HG02852 (cell line): ENCODE results near the gene RFXANK.
"Not testable (repeated sequence)": the region's sequence is repeated elsewhere in the genome, so short reads cannot be mapped to it uniquely, and the experiment has no call there.

ENCODE experiments used
- ATAC-seq: cut with Tn5 transposase; IDR thresholded peaks from one replicate; pipeline ENCODE4 v1.9.1; 2021; ENCODE audit warnings: mild to moderate bottlenecking, moderate library complexity; ENCODE audit not compliant: unreplicated experiment

Gene RFXANK

GRCh38 chr19:19204181-19204580 lies 12.1 kb downstream of the RFXANK start:
- no peak for ATAC-seq

GRCh38 chr19:19205416-19206410 lies 13.7 kb downstream of the RFXANK start:
- ATAC-seq = no peak

GRCh38 chr19:19206938-19207337 lies 14.9 kb downstream of the RFXANK start:
- ATAC-seq = no peak

- ATAC-seq = no peak
Observed at GRCh38 chr19:19207637-19208572, 15.8 kb downstream of the RFXANK start.

- ATAC-seq = no peak
Observed at GRCh38 chr19:19209372-19209771, 17.3 kb downstream of the RFXANK start.

GRCh38 chr19:19211499-19212420 lies 19.7 kb downstream of the RFXANK start, which contains the start of gene NCAN:
Gene NCAN, plus strand, starts transcription at chr19:19211958. Its CDS starts 4,996 bp downstream, at chr19:19216954.
- ATAC-seq = no peak

GRCh38 chr19:19212916-19213315 lies 20.9 kb downstream of the RFXANK start:
- no peak for ATAC-seq

- no peak for ATAC-seq
Observed at GRCh38 chr19:19213426-19214158, 21.5 kb downstream of the RFXANK start.

- ATAC-seq = no peak
Observed at GRCh38 chr19:19214159-19214490, 22.1 kb downstream of the RFXANK start.

- no peak for ATAC-seq
Observed at GRCh38 chr19:19214892-19215291, 22.8 kb downstream of the RFXANK start.

- ATAC-seq = no peak
Observed at GRCh38 chr19:19215792-19216191, 23.7 kb downstream of the RFXANK start.

- no peak for ATAC-seq
Observed at GRCh38 chr19:19217099-19217498, 25.0 kb downstream of the RFXANK start.

GRCh38 chr19:19218911-19219310 lies 26.9 kb downstream of the RFXANK start:
- ATAC-seq = no peak

- not testable (repeated sequence) for ATAC-seq
Observed at GRCh38 chr19:19221000-19221399, 28.9 kb downstream of the RFXANK start.

- ATAC-seq = no peak
Observed at GRCh38 chr19:19223060-19223459, 31.0 kb downstream of the RFXANK start.

- no peak for ATAC-seq
Observed at GRCh38 chr19:19223636-19224035, 31.6 kb downstream of the RFXANK start.

- ATAC-seq = no peak
Observed at GRCh38 chr19:19224150-19224851, 32.2 kb downstream of the RFXANK start.

- ATAC-seq = no peak
Observed at GRCh38 chr19:19224852-19225494, 32.9 kb downstream of the RFXANK start.

- no peak for ATAC-seq
Observed at GRCh38 chr19:19226204-19226603, 34.1 kb downstream of the RFXANK start.
